ENCODE measurements around the gene CCDC30. TPM values are rescaled to one million over a fixed set of nuclear protein-coding genes. Genes with fewer than 3 reads are reported as not detected.
"Not testable (repeated sequence)": the region's sequence is repeated elsewhere in the genome, so short reads cannot be mapped to it uniquely, and the experiment has no call there.

The CCDC30 gene
- total RNA-seq, 1 donor from 2014 or later, result 1.7 TPM

GRCh38 chr1:42639116-42639515 lies 176.0 kb downstream of the CCDC30 start:
- DNase-seq (ENCODE audit: low spot score), result no peak
- ATAC-seq, result no peak

GRCh38 chr1:42646056-42646455 lies 183.0 kb downstream of the CCDC30 start:
- no peak for ATAC-seq
- no peak for DNase-seq (ENCODE audit: low spot score)

GRCh38 chr1:42657201-42657600 lies 194.1 kb downstream of the CCDC30 start:
- no peak for DNase-seq (ENCODE audit: low spot score)
- no peak for ATAC-seq

- peak; percentile 99 for ATAC-seq
- peak; percentile 96 for DNase-seq (ENCODE audit: low spot score)
Observed at GRCh38 chr1:42657981-42658876, 195.1 kb downstream of the CCDC30 start, which contains the start of gene PPIH. Gene PPIH (plus strand): TSS chr1:42658423. CDS start chr1:42658447, 24 bp downstream.

GRCh38 chr1:42658877-42659337 lies 195.8 kb downstream of the CCDC30 start:
- no peak for DNase-seq (ENCODE audit: low spot score)
- peak; percentile 4 for ATAC-seq

- ATAC-seq, result no peak
Observed at GRCh38 chr1:42660907-42661500, 197.9 kb downstream of the CCDC30 start.

GRCh38 chr1:42669936-42670335 lies 206.8 kb downstream of the CCDC30 start:
- ATAC-seq (no peak), DNase-seq (ENCODE audit: low spot score) (no peak)

More at GRCh38 chr1:42660907-42661500, 197.9 kb downstream of the CCDC30 start:
- DNase-seq (ENCODE audit: low spot score), result no peak

- ATAC-seq (no peak), DNase-seq (ENCODE audit: low spot score) (no peak)
Observed at GRCh38 chr1:42670425-42670824, 207.3 kb downstream of the CCDC30 start.

- DNase-seq (ENCODE audit: low spot score), result no peak
- peak; percentile 58 for ATAC-seq
Observed at GRCh38 chr1:42674214-42674613, 211.1 kb downstream of the CCDC30 start.

GRCh38 chr1:42674682-42675081 lies 211.6 kb downstream of the CCDC30 start:
- ATAC-seq, result peak; percentile 94

GRCh38 chr1:42675467-42675866 lies 212.4 kb downstream of the CCDC30 start:
- no peak for DNase-seq (ENCODE audit: low spot score)
- no peak for ATAC-seq

More at GRCh38 chr1:42674682-42675081, 211.6 kb downstream of the CCDC30 start:
- DNase-seq (ENCODE audit: low spot score), result peak; percentile 72

- DNase-seq (ENCODE audit: low spot score) (no peak), ATAC-seq (no peak)
Observed at GRCh38 chr1:42676534-42677087, 213.5 kb downstream of the CCDC30 start.

- ATAC-seq, result no peak
Observed at GRCh38 chr1:42679364-42679983, 216.4 kb downstream of the CCDC30 start.

GRCh38 chr1:42680055-42680454 lies 217.0 kb downstream of the CCDC30 start:
- no peak for DNase-seq (ENCODE audit: low spot score)
- ATAC-seq, result no peak

More at GRCh38 chr1:42679364-42679983, 216.4 kb downstream of the CCDC30 start:
- no peak for DNase-seq (ENCODE audit: low spot score)

- ATAC-seq (peak; percentile 18), DNase-seq (ENCODE audit: low spot score) (no peak)
Observed at GRCh38 chr1:42680921-42681683, 218.0 kb downstream of the CCDC30 start.

- peak; percentile 98 for DNase-seq (ENCODE audit: low spot score)
- peak; percentile 92 for ATAC-seq
Observed at GRCh38 chr1:42681741-42682483, 218.8 kb downstream of the CCDC30 start, which contains the start of gene YBX1. Gene YBX1 (plus strand): TSS chr1:42682418. CDS start chr1:42682566, 148 bp downstream.

GRCh38 chr1:42682484-42682738 lies 219.3 kb downstream of the CCDC30 start:
- ATAC-seq, result peak; percentile 44
- DNase-seq (ENCODE audit: low spot score), result not testable (repeated sequence)

GRCh38 chr1:42682739-42683531 lies 219.8 kb downstream of the CCDC30 start:
- ATAC-seq (peak; percentile 63), DNase-seq (ENCODE audit: low spot score) (peak; percentile 70)

GRCh38 chr1:42684139-42684538 lies 221.1 kb downstream of the CCDC30 start:
- ATAC-seq (no peak), DNase-seq (ENCODE audit: low spot score) (no peak)

Data from left lobe of liver (tissue), 2 donors.